Esophagus muscularis mucosa (tissue), 3 donors: Measurements from ENCODE around the gene MUC21.

Experiments
- POLR2AphosphoS5 ChIP-seq, 2 donors: sonication (generic); formaldehyde crosslinking; IDR thresholded peaks; one replicate each; pipeline ENCODE4 v1.6.1; 2017; ENCODE audit warnings: antibody characterized with exemption in 2 of 2
- TF ChIP-seq, protein P1 (sequence below), 3 experiments: fragments of 200-600 bp in 2 of 3; fragments of 450-650 bp in 1 of 3; sonication (generic) in 2 of 3; IDR thresholded peaks; one replicate each; pipeline ENCODE4 v1.5.1; 2017 to 2019; ENCODE audit warnings: antibody characterized with exemption in 3 of 3, mild to moderate bottlenecking in 2 of 3, moderate library complexity in 1 of 3

DNA sequence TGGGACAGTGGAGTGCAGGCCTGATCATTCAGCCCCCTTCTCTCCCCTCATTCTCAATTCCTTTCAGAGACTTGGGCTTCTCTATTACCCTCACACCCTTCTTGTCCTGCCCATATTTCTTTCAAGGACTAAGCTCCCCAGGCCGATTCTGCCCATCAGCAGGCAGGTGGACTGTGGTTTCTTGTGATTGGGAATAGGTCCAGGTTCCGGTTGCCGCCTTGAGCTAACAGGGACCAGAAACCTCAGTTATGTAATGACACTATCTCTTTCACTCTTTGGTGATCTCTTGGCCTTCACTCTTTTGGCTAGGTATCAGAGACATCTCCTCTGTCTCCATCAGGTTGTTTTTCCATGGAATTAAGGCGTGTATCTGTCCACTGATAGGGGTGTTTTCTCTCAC lies 36.3 kb upstream of the MUC21 start:
- TF ChIP-seq, protein P1, sequence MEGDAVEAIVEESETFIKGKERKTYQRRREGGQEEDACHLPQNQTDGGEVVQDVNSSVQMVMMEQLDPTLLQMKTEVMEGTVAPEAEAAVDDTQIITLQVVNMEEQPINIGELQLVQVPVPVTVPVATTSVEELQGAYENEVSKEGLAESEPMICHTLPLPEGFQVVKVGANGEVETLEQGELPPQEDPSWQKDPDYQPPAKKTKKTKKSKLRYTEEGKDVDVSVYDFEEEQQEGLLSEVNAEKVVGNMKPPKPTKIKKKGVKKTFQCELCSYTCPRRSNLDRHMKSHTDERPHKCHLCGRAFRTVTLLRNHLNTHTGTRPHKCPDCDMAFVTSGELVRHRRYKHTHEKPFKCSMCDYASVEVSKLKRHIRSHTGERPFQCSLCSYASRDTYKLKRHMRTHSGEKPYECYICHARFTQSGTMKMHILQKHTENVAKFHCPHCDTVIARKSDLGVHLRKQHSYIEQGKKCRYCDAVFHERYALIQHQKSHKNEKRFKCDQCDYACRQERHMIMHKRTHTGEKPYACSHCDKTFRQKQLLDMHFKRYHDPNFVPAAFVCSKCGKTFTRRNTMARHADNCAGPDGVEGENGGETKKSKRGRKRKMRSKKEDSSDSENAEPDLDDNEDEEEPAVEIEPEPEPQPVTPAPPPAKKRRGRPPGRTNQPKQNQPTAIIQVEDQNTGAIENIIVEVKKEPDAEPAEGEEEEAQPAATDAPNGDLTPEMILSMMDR (IDR thresholded peaks at IDR 0.05) = no peak
- TF ChIP-seq POLR2AphosphoS5 (IDR thresholded peaks at IDR 0.05) = no peak
